GM12878 (cell line): ENCODE data around the gene ADGRE1. TPM values are rescaled to one million over a fixed set of nuclear protein-coding genes. Genes with fewer than 3 reads are reported as not detected.

Experiments used
- ATAC-seq: fragments of 200-7000 bp; cut with Tn5 transposase; 3 replicates; pipeline ENCODE4 v1.9.1; 2020; ENCODE audit warnings: mild to moderate bottlenecking, moderate library complexity
- BruUV-seq: library from RNA; stranded (reverse); fragments of 400-500 nt; replicated peaks from 2 replicates; lab custom pipeline; 2021; lab: Mats Ljungman, UMichigan
- CTCF ChIA-PET: fragments of 300-600 bp; sonication (Branson Sonifier 250); formaldehyde crosslinking; extraction: SDS; loops from one replicate; lab custom pipeline; 2021; ENCODE audit warnings: inconsistent platforms; lab: Yijun Ruan, JAX
- POLR2A ChIA-PET: fragments of 350-600 bp; formaldehyde crosslinking; extraction: SDS; loops from one replicate; lab custom pipeline; 2021; ENCODE audit warnings: inconsistent platforms; lab: Charles Lee
- RAD21 ChIA-PET: fragments of 300-600 bp; sonication (Branson Sonifier 250); formaldehyde crosslinking; loops from one replicate; lab custom pipeline; 2023; ENCODE audit warnings: antibody characterized with exemption; ENCODE audit not compliant: unreplicated experiment; lab: Charles Lee
- SMC1A ChIA-PET: fragments of 300-600 bp; sonication (Branson Sonifier 250); formaldehyde crosslinking; loops from one replicate; lab custom pipeline; 2023; ENCODE audit not compliant: unreplicated experiment, uncharacterized antibody; lab: Charles Lee
- DNase-seq: peaks from one replicate; pipeline ENCODE4 v3.0.0-alpha.2; 2011; ENCODE audit warnings: low read depth, low spot score
- FAIRE-seq: peaks from 3 replicates; lab custom pipeline; 2011; peaks lifted over from hg19 to GRCh38; lab: Jason Lieb, UNC
- H2AFZ ChIP-seq: 2 replicates; pipeline ENCODE4 v1.6.0; 2011; ENCODE audit warnings: low read depth, low read length, control low read depth; ENCODE audit not compliant: control insufficient read depth
- H3K27ac ChIP-seq: 2 replicates; pipeline ENCODE4 v1.5.1; 2011; ENCODE audit warnings: control low read depth; ENCODE audit not compliant: control insufficient read depth, insufficient read depth
- H3K27me3 ChIP-seq, 2 experiments: replicated peaks in 1 of 2; 2 replicates each; pipeline versions ENCODE4 v1.6.0 to v1.6.1; 2011; ENCODE audit warnings: low read length in 1 of 2; ENCODE audit not compliant: control insufficient read depth in 2 of 2, insufficient read depth in 2 of 2
- H3K36me3 ChIP-seq, 2 experiments: 2 replicates each; pipeline ENCODE4 v1.5.1; 2011; ENCODE audit warnings: low read length in 1 of 2; ENCODE audit not compliant: control insufficient read depth in 2 of 2, insufficient read depth in 2 of 2
- H3K4me1 ChIP-seq: 2 replicates; pipeline ENCODE4 v1.6.1; 2011; ENCODE audit warnings: mild to moderate bottlenecking, low read length, moderate library complexity, mixed read lengths; ENCODE audit not compliant: control insufficient read depth, insufficient read depth
- H3K4me2 ChIP-seq: 2 replicates; pipeline ENCODE4 v1.6.0; 2011; ENCODE audit warnings: control low read depth; ENCODE audit not compliant: control insufficient read depth, insufficient read depth
- H3K4me3 ChIP-seq: fragments of 200-600 bp; sonication (generic); 2 replicates; pipeline ENCODE4 v1.5.1; 2016
- H3K79me2 ChIP-seq: 2 replicates; pipeline ENCODE4 v1.6.0; 2011; ENCODE audit warnings: low read length; ENCODE audit not compliant: control insufficient read depth, insufficient read depth
- H3K9ac ChIP-seq: 2 replicates; pipeline ENCODE4 v1.8.0; 2011; ENCODE audit warnings: low read length, control low read depth, mixed read lengths; ENCODE audit not compliant: control insufficient read depth, insufficient read depth
- H3K9me3 ChIP-seq: replicated peaks from 3 replicates; pipeline ENCODE4 v1.5.1; 2011; ENCODE audit warnings: mild to moderate bottlenecking, low read length; ENCODE audit not compliant: control insufficient read depth, insufficient read depth
- H4K20me1 ChIP-seq: 2 replicates; pipeline ENCODE4 v1.6.0; 2011; ENCODE audit not compliant: control insufficient read depth, insufficient read depth
- BCL11A ChIP-seq: IDR thresholded peaks from 2 replicates; pipeline ENCODE4 v1.6.1; 2011; ENCODE audit warnings: low read depth, low read length
- CBX3 ChIP-seq: fragments of 200-600 bp; sonication (generic); IDR thresholded peaks from 2 replicates; pipeline ENCODE4 v1.6.1; 2016; ENCODE audit warnings: low read depth, borderline replicate concordance
- CTCF ChIP-seq, 3 experiments: IDR thresholded peaks in 2 of 3; conservative IDR thresholded peaks in 1 of 3; 2 replicates each; pipeline ENCODE4 v1.5.1; 2011; ENCODE audit warnings: low read depth in 3 of 3, low read length in 3 of 3, mild to moderate bottlenecking in 3 of 3, control low read depth in 2 of 3, moderate library complexity in 2 of 3, inconsistent platforms in 1 of 3, mixed read lengths in 1 of 3; ENCODE audit not compliant: control insufficient read depth in 2 of 3, insufficient read depth in 1 of 3; ENCODE audit errors: extremely low read depth in 1 of 3
- IRF4 ChIP-seq: IDR thresholded peaks from 2 replicates; pipeline ENCODE4 v1.6.1; 2011; ENCODE audit warnings: low read depth, low read length
- NFYB ChIP-seq: IDR thresholded peaks from 2 replicates; pipeline ENCODE4 v1.6.1; 2011; ENCODE audit warnings: low read depth, mild to moderate bottlenecking, low read length, improper control_type of control experiment, moderate library complexity; ENCODE audit not compliant: insufficient read depth
- RAD51 ChIP-seq: fragments of 450-650 bp; IDR thresholded peaks from 2 replicates; pipeline ENCODE4 v1.6.1; 2016; ENCODE audit warnings: moderate library complexity, mild to moderate bottlenecking, inconsistent platforms
- SIX5 ChIP-seq: IDR thresholded peaks from 2 replicates; pipeline ENCODE4 v1.6.1; 2011; ENCODE audit warnings: mild to moderate bottlenecking, low read depth, low read length, moderate library complexity; ENCODE audit not compliant: severe bottlenecking
- SPI1 ChIP-seq: IDR thresholded peaks from 2 replicates; pipeline ENCODE4 v1.6.1; 2011; ENCODE audit warnings: low read depth, mild to moderate bottlenecking, low read length, moderate library complexity, borderline replicate concordance; ENCODE audit not compliant: insufficient read depth
- SUZ12 ChIP-seq: fragments of 200-600 bp; sonication (generic); IDR thresholded peaks from one replicate; pipeline ENCODE4 v1.6.1; 2018; ENCODE audit warnings: antibody characterized with exemption, mild to moderate bottlenecking; ENCODE audit not compliant: unreplicated experiment
- USF1 ChIP-seq: IDR thresholded peaks from 2 replicates; pipeline ENCODE4 v1.6.1; 2011; ENCODE audit warnings: borderline replicate concordance, low read depth, mild to moderate bottlenecking, moderate library complexity, mixed read lengths, low read length; ENCODE audit not compliant: insufficient read depth; ENCODE audit errors: extremely low read length
- YY1 ChIP-seq: IDR thresholded peaks from 2 replicates; pipeline ENCODE4 v1.6.1; 2011; ENCODE audit warnings: low read depth, mild to moderate bottlenecking, low read length
- WGBS: methylation state at CpG from one replicate; pipeline ENCODE4 v1.1.6; 2016; ENCODE audit warnings: low lambda C conversion rate; ENCODE audit not compliant: insufficient replicate concordance, insufficient coverage; ENCODE audit errors: missing lambda C conversion rate; 5-methylcytosine and 5-hydroxymethylcytosine counted together
- in situ Hi-C: fragments of 300-500 bp; cut with MboI; formaldehyde crosslinking; loops from 9 replicates; pipeline ENCODE4 v1.14.3; 2018; ENCODE audit warnings: mixed read lengths
- intact Hi-C: fragments of 100-400 bp; cut with micrococcal nuclease; formaldehyde crosslinking; loops from one replicate; pipeline ENCODE4 v1.14.2; 2022; ENCODE audit not compliant: unreplicated experiment
- polyA plus RNA-seq, 11 experiments: library from polyadenylated mRNA; depleted of rRNA in 4 of 11; unstranded in 6 of 11; stranded (reverse) in 5 of 11; fragments of >200 nt; fragmentation: Nextera tagmentation in 4 of 11; fragmentation: Illumina TruSeq in 1 of 11; extraction: Ambion mirVana in 4 of 11; extraction: Trizol in 1 of 11; gene quantifications; 1 replicate in 1 of 11; 2 replicates in 10 of 11; pipeline versions ENCODE4 v1.2.1 to v1.2.3, GENCODE V29; 2011 to 2016; ENCODE audit warnings: inconsistent platforms in 2 of 11, missing spikeins in 2 of 11, low read depth in 1 of 11
- total RNA-seq, 4 experiments: library from RNA; depleted of rRNA in 3 of 4; stranded (reverse); fragments of >200 nt in 3 of 4; fragmentation: Illumina TruSeq in 1 of 4; extraction: Trizol in 1 of 4; gene quantifications; 2 replicates each; pipeline versions ENCODE4 v1.2.1 to v1.2.3, GENCODE V29; 2013 to 2021

ADGRE1 gene
- total and polyA plus RNA-seq, 10 of the 15 experiments (the other 5 are each of a cell fraction or from before 2014, with no cell fraction given), result 7.9 to 35.7 (median 9.9) TPM

DNA sequence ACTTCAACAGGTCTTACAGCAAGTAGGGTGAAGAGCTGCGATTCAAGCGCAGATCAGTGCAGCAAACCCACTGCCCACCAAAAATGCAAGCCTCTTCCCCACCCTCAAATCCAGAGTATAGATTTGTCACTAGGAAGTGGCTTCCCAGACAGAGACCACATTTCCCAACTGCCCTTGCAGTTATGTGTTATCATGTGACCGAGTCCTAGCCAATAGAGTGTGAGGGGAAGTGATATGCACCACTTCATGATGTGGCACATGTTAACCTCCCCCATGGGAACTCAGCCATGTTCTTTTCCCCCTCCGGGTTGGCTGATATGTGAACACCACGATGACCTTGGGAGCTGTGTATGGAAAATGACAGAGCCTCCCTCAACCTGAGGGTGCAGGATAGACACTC, 83.1 kb downstream of the ADGRE1 start:
- WGBS, result 47% methylated on average over 5 of the region's 5 CpGs
- ChIA-PET POLR2A (interaction anchor here (0.8 to 1.7 kb wide), 2 partner anchors 9 to 10 kb away, joined by 3 to 5 read pairs; no protein-coding TSS in a partner anchor), CTCF (interaction anchor here (1.0 to 1.7 kb wide), 3 partner anchors 9 to 99 kb away, joined by 3 to 5 read pairs (median 4); partner anchors contain the start of gene ZNF557), SMC1A (no interaction called here), RAD21 (no interaction called here)
- DNase-seq, result no peak
- H3K79me2 ChIP-seq, result no peaks in the 10 kb centered on the region
- ATAC-seq, result 0 out of 3 replicates have a peak, but pooled peaks have one; percentile 25
- peak; percentile 45 for TF ChIP-seq SIX5
- no peak for TF ChIP-seq IRF4
- TF ChIP-seq SPI1, result peak; percentile 44; the same call in 1 of the 2 replicates
- no peak for TF ChIP-seq BCL11A
- TF ChIP-seq YY1, result peak; percentile 30; the same call in 1 of the 2 replicates
- TF ChIP-seq RAD51, result 0 out of 2 replicates have a peak, but pooled peaks have one; percentile 23
- TF ChIP-seq SUZ12, result no peak
- TF ChIP-seq CBX3, result no peak
- TF ChIP-seq USF1, result peak; percentile 36
- TF ChIP-seq NFYB, result peak; percentile 90
- no peak for TF ChIP-seq CTCF (IDR thresholded peaks at IDR 0.05 in 2 of 3, conservative IDR thresholded peaks at IDR 0.05 in 1 of 3; ENCODE audit: control insufficient read depth in 2 of 3, extremely low read depth in 1 of 3, insufficient read depth in 1 of 3, low read depth in 3 of 3, low read length in 3 of 3)
- FAIRE-seq, result no peak
- no peak overlapping the region for H2AFZ ChIP-seq
- H3K9me3 ChIP-seq, result no peaks in the 10 kb centered on the region; the same call in 2 of the 3 replicates
- H3K4me2 ChIP-seq, result no peak overlapping the region
- H3K4me1 ChIP-seq, result no peaks in the 10 kb centered on the region
- no peak overlapping the region for H3K9ac ChIP-seq
- H3K36me3 ChIP-seq, result no peaks in the 10 kb centered on the region
- no peak overlapping the region for H3K4me3 ChIP-seq
- no TSS peak for BruUV-seq
- in situ Hi-C loops (no loop called here), intact Hi-C loops (no loop called here)
- H3K27me3 ChIP-seq, result no peaks in the 10 kb centered on the region
- H4K20me1 ChIP-seq, result no peaks in the 10 kb centered on the region
- H3K27ac ChIP-seq, result no peak overlapping the region
